Fibroblast of skin of scalp (primary cell): ENCODE measurements around the gene FDX1.

Source experiments
- DNase-seq: peaks from one replicate; pipeline ENCODE4 v3.0.0-alpha.2; 2013

FDX1 gene

GRCh38 chr11:110512026-110512425 lies 82.3 kb downstream of the FDX1 start:
- no peak for DNase-seq

GRCh38 chr11:110513259-110513801 lies 83.6 kb downstream of the FDX1 start:
- DNase-seq = no peak

GRCh38 chr11:110513846-110514437 lies 84.2 kb downstream of the FDX1 start:
- DNase-seq = peak; percentile 71
